ENCODE measurements around the gene PSMA8. TPM values are rescaled to one million over a fixed set of nuclear protein-coding genes. Genes with fewer than 3 reads are reported as not detected.

PSMA8 gene
- total and polyA plus RNA-seq, 2 of the 13 experiments (the other 11 are each of a cell fraction or from before 2014, with no cell fraction given), result not detected

DNA sequence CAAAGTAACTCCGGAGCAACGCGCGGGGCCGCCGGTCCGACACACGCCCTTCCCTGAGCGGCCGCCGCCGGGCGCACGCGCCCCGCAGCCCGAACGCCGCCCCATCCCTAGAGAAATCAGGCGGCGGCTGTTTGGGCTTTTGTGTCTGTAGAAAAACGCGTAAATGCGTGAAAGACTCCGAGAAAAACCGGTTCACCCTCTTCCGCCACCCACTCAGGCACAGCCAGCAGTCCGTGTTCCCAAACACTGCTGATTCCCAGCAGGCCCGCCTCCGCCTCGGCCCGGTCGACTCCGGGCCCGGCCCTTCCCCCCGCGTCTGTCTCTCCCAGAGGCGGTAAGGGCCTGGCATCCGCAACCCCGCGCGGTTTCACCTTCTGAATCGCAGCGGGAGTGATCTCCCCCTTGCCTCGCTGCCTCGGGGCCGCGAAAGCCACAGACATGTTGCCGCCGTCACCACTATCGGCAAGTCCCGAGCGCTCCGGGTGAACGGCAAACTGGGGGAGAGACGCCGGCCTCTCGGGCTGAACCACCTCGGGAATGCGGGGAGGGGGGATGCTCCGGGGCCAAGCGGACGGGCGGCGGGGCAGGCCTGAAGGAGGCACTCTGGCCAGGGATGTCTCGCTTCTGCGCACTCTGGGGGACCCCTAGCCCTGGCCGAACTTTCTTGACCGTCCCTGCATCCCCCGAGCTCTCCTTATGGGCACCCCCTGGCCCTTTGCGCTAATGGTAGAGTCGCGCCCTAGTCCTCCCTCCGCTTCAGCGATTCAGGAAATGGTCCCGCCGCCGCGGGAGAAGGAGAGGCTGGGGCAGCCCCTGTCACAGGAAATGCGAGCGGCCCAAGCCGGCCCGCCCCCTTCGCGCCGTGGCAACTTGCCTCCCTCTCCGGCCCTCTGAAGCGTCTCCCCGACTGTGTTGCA, 43.3 kb upstream of the PSMA8 start, which contains the start of gene SS18:
Gene SS18, minus strand, starts transcription at position 484 of the 917 bp plus-strand sequence. Its CDS starts 44 bp downstream, at position 440.
- WGBS (ENCODE audit: low lambda C conversion rate), result 0% methylated on average over 16 of the region's 89 CpGs
- no peaks in the 10 kb centered on the region for H3K9me3 ChIP-seq (ENCODE audit: low read length)
- in situ Hi-C loops (cut with HindIII; ENCODE audit: extremely low pct_ligation_motif_present, low pct_unique_long_range_greater_than_20kb), result no loop called here
- DNase-seq (ENCODE audit: low spot score) (peak; percentile 85), FAIRE-seq (no peak), ATAC-seq (peak; percentile 92)
- intact Hi-C loops (cut with micrococcal nuclease; ENCODE audit: unreplicated experiment), result loop anchor here (10.0 kb wide), 1 partner anchor 114 kb away; no protein-coding TSS in a partner anchor
- peak within 1 kb of the TSS; percentile 85 for H3K27ac ChIP-seq (ENCODE audit: extremely low read length, insufficient read depth, low read length)
- peak within 1 kb of the TSS; percentile 78 for H3K9ac ChIP-seq (ENCODE audit: insufficient read depth, low read depth, low read length)
- POLR2A ChIA-PET, result no interaction called here
- CTCF ChIA-PET (ENCODE audit: low intra/inter-chr PET ratio, low total read pairs), result no interaction called here
- peaks cover 10% of the 10 kb centered on the region; the same call in 1 of the 2 replicates for H4K20me1 ChIP-seq (ENCODE audit: insufficient read depth, low read length)
- peak within 1 kb of the TSS; percentile 74 to 85 (median 75) for H3K4me3 ChIP-seq (replicated peaks in 1 of 3; ENCODE audit: insufficient read depth in 1 of 3, low read depth in 2 of 3, low read length in 3 of 3)
- H3K27me3 ChIP-seq (ENCODE audit: control insufficient read depth in 1 of 2, insufficient read depth in 2 of 2, low read length in 2 of 2), result peaks cover 0 to 3% of the 10 kb centered on the region in 2 experiments; a peak in 1 of 5 replicates
- peak within 1 kb of the TSS; percentile 89 for H2AFZ ChIP-seq (ENCODE audit: low read length)
- H3K4me1 ChIP-seq (ENCODE audit: insufficient read depth, low read length), result peaks cover 19% of the 10 kb centered on the region
- peaks cover 31% of the 10 kb centered on the region for H3K79me2 ChIP-seq (ENCODE audit: insufficient read depth, low read length)
- H3K4me2 ChIP-seq (ENCODE audit: low read depth, low read length), result peak within 1 kb of the TSS; percentile 83
- H3K36me3 ChIP-seq (replicated peaks in 1 of 2; ENCODE audit: control insufficient read depth in 1 of 2, insufficient read depth in 2 of 2, low read length in 2 of 2), result peaks cover 0 to 13% of the 10 kb centered on the region in 2 experiments; a peak in 3 of 5 replicates
- TSS peak; percentile 43 for BruUV-seq (replicated peaks)
- TF ChIP-seq FOXK1 (CRISPR knock-in tag; IDR thresholded peaks at IDR 0.05; ENCODE audit: borderline replicate concordance, low read depth) (no peak; the same call in 1 of the 2 replicates), RXRB (CRISPR knock-in tag; IDR thresholded peaks at IDR 0.05; ENCODE audit: borderline replicate concordance) (no peak), GATA4 (IDR thresholded peaks at IDR 0.05; ENCODE audit: borderline replicate concordance, low read depth) (peak; percentile 43), RCOR2 (CRISPR knock-in tag; IDR thresholded peaks at IDR 0.05) (no peak), ZNF761 (CRISPR knock-in tag; conservative IDR thresholded peaks at IDR 0.05) (peak; percentile 27; the same call in 1 of the 2 replicates), NR3C1 (CRISPR knock-in tag; IDR thresholded peaks at IDR 0.05) (no peak), ZNF570 (CRISPR knock-in tag; IDR thresholded peaks at IDR 0.05; ENCODE audit: borderline replicate concordance) (no peak), KLF9 (CRISPR knock-in tag; IDR thresholded peaks at IDR 0.05; ENCODE audit: low read depth) (no peak), ARNTL (CRISPR knock-in tag; IDR thresholded peaks at IDR 0.05) (no peak), ZNF18 (CRISPR knock-in tag; IDR thresholded peaks at IDR 0.05; ENCODE audit: insufficient replicate concordance) (peak; percentile 66), ZNF549 (CRISPR knock-in tag; IDR thresholded peaks at IDR 0.05) (no peak), TFDP2 (CRISPR knock-in tag; IDR thresholded peaks at IDR 0.05) (peak; percentile 74; the same call in 1 of the 2 replicates), CBX1 (IDR thresholded peaks at IDR 0.05; ENCODE audit: low read depth) (no peak), NR2F1 (CRISPR knock-in tag; IDR thresholded peaks at IDR 0.05) (no peak), ZNF414 (CRISPR knock-in tag; IDR thresholded peaks at IDR 0.05) (no peak), ZIK1 (CRISPR knock-in tag; IDR thresholded peaks at IDR 0.05; ENCODE audit: borderline replicate concordance, low read depth) (0 out of 2 replicates have a peak, but pooled peaks have one; percentile 34)
- TF ChIP-seq, protein P1, sequence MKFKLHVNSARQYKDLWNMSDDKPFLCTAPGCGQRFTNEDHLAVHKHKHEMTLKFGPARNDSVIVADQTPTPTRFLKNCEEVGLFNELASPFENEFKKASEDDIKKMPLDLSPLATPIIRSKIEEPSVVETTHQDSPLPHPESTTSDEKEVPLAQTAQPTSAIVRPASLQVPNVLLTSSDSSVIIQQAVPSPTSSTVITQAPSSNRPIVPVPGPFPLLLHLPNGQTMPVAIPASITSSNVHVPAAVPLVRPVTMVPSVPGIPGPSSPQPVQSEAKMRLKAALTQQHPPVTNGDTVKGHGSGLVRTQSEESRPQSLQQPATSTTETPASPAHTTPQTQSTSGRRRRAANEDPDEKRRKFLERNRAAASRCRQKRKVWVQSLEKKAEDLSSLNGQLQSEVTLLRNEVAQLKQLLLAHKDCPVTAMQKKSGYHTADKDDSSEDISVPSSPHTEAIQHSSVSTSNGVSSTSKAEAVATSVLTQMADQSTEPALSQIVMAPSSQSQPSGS (CRISPR knock-in tag; IDR thresholded peaks at IDR 0.05), result no peak
- TF ChIP-seq, protein P2, sequence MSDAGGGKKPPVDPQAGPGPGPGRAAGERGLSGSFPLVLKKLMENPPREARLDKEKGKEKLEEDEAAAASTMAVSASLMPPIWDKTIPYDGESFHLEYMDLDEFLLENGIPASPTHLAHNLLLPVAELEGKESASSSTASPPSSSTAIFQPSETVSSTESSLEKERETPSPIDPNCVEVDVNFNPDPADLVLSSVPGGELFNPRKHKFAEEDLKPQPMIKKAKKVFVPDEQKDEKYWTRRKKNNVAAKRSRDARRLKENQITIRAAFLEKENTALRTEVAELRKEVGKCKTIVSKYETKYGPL (CRISPR knock-in tag; IDR thresholded peaks at IDR 0.05), result 0 out of 2 replicates have a peak, but pooled peaks have one; percentile 42

Measured in HepG2 (cell line).